ENCODE results near the gene CFAP68. TPM values are rescaled to one million over a fixed set of nuclear protein-coding genes. Genes with fewer than 3 reads are reported as not detected.

Gene CFAP68
- total RNA-seq, 1 donor from 2014 or later = 14.5 TPM

DNA sequence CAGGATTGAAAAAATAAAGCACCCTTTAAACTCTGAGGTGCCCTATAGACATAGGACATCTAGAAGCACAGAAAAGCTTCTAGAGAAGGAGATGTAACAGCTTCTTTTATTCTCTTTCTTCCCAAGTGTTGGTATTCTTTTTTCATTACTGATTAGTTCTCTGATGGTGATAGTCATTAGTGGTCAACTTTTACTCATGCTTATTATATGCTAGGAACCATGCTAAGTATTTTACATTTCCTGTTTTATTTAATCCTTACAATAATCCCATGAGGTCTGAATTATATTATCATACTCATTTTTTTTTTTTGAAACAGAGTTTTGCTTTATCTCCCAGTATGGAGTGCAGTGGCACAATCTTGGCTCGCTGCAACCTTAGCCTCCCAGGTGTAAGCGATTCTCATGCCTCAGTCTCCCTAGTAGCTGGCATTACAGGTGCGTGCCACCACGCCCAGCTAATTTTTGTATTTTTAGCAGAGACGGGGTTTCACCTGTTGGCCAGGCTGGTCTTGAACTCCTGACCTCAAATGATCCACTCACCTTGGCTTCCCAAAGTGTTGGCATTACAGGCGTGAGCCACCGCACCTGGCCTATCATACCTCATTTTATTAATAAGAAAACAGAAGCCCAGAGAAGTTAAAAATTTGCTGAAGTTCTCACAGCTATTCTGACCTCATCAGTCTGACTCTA, 42.3 kb downstream of the CFAP68 start:
- no peak for DNase-seq (ENCODE audit: low read depth)
- no peaks in the 10 kb centered on the region for H3K36me3 ChIP-seq (ENCODE audit: control insufficient read depth, insufficient read depth, low read length)
- FAIRE-seq = no peak
- H3K27me3 ChIP-seq (ENCODE audit: control insufficient read depth, insufficient read depth, low read length) = no peaks in the 10 kb centered on the region
- H3K4me3 ChIP-seq (ENCODE audit: low read depth, low read length) = no peak overlapping the region
- TF ChIP-seq, protein P1, sequence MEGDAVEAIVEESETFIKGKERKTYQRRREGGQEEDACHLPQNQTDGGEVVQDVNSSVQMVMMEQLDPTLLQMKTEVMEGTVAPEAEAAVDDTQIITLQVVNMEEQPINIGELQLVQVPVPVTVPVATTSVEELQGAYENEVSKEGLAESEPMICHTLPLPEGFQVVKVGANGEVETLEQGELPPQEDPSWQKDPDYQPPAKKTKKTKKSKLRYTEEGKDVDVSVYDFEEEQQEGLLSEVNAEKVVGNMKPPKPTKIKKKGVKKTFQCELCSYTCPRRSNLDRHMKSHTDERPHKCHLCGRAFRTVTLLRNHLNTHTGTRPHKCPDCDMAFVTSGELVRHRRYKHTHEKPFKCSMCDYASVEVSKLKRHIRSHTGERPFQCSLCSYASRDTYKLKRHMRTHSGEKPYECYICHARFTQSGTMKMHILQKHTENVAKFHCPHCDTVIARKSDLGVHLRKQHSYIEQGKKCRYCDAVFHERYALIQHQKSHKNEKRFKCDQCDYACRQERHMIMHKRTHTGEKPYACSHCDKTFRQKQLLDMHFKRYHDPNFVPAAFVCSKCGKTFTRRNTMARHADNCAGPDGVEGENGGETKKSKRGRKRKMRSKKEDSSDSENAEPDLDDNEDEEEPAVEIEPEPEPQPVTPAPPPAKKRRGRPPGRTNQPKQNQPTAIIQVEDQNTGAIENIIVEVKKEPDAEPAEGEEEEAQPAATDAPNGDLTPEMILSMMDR (IDR thresholded peaks at IDR 0.05; ENCODE audit: insufficient read depth, low read length, severe bottlenecking) = no peak

GRCh38 chr11:111922803-111923202, 43.5 kb downstream of the CFAP68 start:
- FAIRE-seq (no peak), DNase-seq (ENCODE audit: low read depth) (peak; percentile 78)
- Histone ChIP-seq H3K27me3 (ENCODE audit: control insufficient read depth, insufficient read depth, low read length) (no peaks in the 10 kb centered on the region), H3K4me3 (ENCODE audit: low read depth, low read length) (no peak overlapping the region), H3K36me3 (ENCODE audit: control insufficient read depth, insufficient read depth, low read length) (no peaks in the 10 kb centered on the region)
- TF ChIP-seq, protein P1 (IDR thresholded peaks at IDR 0.05; ENCODE audit: insufficient read depth, low read length, severe bottlenecking) = no peak

GRCh38 chr11:111923351-111923788, 44.0 kb downstream of the CFAP68 start:
- Histone ChIP-seq H3K36me3 (ENCODE audit: control insufficient read depth, insufficient read depth, low read length) (no peaks in the 10 kb centered on the region), H3K4me3 (ENCODE audit: low read depth, low read length) (no peak overlapping the region), H3K27me3 (ENCODE audit: control insufficient read depth, insufficient read depth, low read length) (no peaks in the 10 kb centered on the region)
- FAIRE-seq (no peak), DNase-seq (ENCODE audit: low read depth) (no peak)
- TF ChIP-seq, protein P1 (IDR thresholded peaks at IDR 0.05; ENCODE audit: insufficient read depth, low read length, severe bottlenecking) = no peak

GRCh38 chr11:111923951-111924350, 44.6 kb downstream of the CFAP68 start:
- FAIRE-seq (no peak), DNase-seq (ENCODE audit: low read depth) (no peak)
- no peak overlapping the region for H3K4me3 ChIP-seq (ENCODE audit: low read depth, low read length)
- no peaks in the 10 kb centered on the region for H3K27me3 ChIP-seq (ENCODE audit: control insufficient read depth, insufficient read depth, low read length)
- TF ChIP-seq, protein P1 (IDR thresholded peaks at IDR 0.05; ENCODE audit: insufficient read depth, low read length, severe bottlenecking) = no peak
- H3K36me3 ChIP-seq (ENCODE audit: control insufficient read depth, insufficient read depth, low read length) = no peaks in the 10 kb centered on the region

- DNase-seq (ENCODE audit: low read depth) (no peak), FAIRE-seq (no peak)
- H3K4me3 ChIP-seq (ENCODE audit: low read depth, low read length) = no peak overlapping the region
- H3K27me3 ChIP-seq (ENCODE audit: control insufficient read depth, insufficient read depth, low read length) = no peaks in the 10 kb centered on the region
- H3K36me3 ChIP-seq (ENCODE audit: control insufficient read depth, insufficient read depth, low read length) = no peaks in the 10 kb centered on the region
- TF ChIP-seq, protein P1 (IDR thresholded peaks at IDR 0.05; ENCODE audit: insufficient read depth, low read length, severe bottlenecking) = no peak
Observed at GRCh38 chr11:111925953-111926352, 46.6 kb downstream of the CFAP68 start.
